ENCODE results near the gene ZFYVE28. TPM values are rescaled to one million over a fixed set of nuclear protein-coding genes. Genes with fewer than 3 reads are reported as not detected.
A peak's percentile ranks its signal among the peaks of the same experiment; 100 is the strongest.

Gene ZFYVE28
- total RNA-seq, 2 donors from 2014 or later: 49.4 to 63.6 TPM

DNA sequence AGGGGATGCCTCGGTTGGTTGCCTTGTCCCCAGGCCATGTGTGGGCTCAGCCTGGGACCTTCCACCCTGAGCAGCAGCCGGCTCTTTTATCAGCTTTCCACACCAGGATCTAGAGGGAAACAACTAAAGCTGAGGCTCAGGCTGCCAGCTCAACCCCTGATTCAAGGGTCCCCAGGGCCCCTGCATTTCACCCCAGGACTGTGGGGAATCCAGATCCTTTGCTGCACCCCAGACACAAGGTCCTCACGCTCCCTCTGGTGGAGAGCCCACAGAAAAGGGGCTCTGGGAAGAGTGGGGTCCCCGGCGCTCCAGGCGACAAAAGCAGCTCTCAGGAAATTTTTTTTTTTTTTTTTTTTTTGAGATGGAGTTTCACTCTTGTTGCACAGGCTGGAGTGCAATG, 64.3 kb downstream of the ZFYVE28 start:
- peak in 1 of 3 donors; percentile 6 for DNase-seq
- no peak overlapping the region for H3K4me3 Mint-ChIP-seq
- no peaks in the 10 kb centered on the region for H3K27me3 Mint-ChIP-seq
- H3K9me3 ChIP-seq (ENCODE audit: control insufficient read depth, low read length, poor library complexity, severe bottlenecking): no peaks in the 10 kb centered on the region
- H3K36me3 Mint-ChIP-seq (ENCODE audit: low read depth): no peaks in the 10 kb centered on the region
- H3K27ac Mint-ChIP-seq: no peak overlapping the region
- no peak for ATAC-seq
- H3K4me1 Mint-ChIP-seq: peaks cover 9% of the 10 kb centered on the region

DNA sequence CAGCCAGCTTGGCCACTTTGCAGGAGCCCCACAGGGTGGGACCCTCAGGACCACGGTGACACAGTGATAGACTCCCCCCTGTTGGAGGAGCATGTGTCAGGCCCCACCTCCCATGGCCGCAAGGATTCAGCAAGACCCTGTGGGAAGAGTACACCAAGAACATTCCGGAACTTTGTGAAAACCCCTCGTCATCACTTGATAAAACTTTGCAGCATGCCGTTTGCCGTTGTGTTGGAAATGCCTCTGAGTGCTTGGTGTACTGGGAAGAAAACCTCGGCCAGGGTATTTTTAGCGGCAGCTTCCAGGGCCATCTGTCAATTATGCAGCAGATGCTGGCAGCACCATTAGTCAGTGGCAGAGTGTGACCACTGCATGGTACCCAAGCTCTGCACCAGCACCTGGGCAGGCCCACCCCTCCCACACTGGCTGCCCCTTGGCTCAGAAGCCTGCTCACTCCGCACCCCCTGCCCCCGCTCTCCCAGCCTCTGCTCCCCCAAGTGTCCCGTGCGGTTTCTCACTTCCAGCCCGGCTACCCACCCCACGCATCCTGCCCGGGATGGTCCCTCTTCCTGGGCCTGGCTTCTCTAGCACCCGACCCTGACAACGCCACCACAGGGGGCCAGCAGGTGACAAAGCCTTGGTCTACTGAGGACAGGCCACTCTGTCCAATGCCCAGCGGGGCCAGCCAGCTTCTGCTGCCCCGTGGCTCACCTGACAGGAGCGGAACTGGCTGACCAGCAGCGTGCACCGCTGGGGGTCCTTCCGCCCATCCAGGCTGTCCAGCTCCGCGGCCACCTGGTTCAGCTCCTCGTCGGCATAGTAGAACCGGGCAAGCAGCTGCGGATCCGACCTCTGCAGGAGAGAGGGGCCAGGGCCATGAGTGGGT, 65.0 kb downstream of the ZFYVE28 start:
- Mint-ChIP-seq H3K27ac (peak overlapping the region; percentile 73), H3K36me3 (ENCODE audit: low read depth) (no peaks in the 10 kb centered on the region), H3K27me3 (no peaks in the 10 kb centered on the region), H3K4me3 (no peak overlapping the region), H3K4me1 (peaks cover 14% of the 10 kb centered on the region)
- ATAC-seq (no peak), DNase-seq (peak in 1 of 3 donors; percentile 6)
- no peaks in the 10 kb centered on the region for H3K9me3 ChIP-seq (ENCODE audit: control insufficient read depth, low read length, poor library complexity, severe bottlenecking)

DNA sequence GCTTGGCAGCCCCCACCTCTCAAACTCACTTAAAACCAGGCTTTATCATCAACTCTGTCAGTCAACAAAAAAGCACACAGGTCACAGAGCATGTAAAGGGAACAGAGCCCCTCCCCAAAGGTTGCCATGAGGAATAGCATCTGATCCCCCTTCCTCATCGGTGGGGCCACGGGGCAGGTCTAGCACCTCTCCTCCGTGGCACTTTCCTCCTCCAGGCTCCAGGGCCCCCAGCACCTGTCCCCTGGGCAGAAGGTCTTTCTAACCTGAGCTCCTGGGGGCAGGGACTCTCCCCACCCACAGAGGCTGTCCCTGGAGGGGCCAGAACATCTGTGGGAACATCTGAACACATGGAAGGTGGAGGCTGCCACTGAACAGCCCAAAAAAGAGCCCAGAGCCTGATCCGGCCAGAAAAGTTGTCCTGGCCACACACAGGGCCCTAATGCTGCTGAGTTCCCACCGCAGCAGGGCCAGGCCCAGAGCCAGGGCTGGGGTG, 65.7 kb downstream of the ZFYVE28 start:
- H3K27me3 Mint-ChIP-seq: no peaks in the 10 kb centered on the region
- H3K4me3 Mint-ChIP-seq: no peak overlapping the region
- H3K36me3 Mint-ChIP-seq (ENCODE audit: low read depth): no peaks in the 10 kb centered on the region
- ATAC-seq (no peak), DNase-seq (peak in 1 of 3 donors; percentile 3)
- H3K9me3 ChIP-seq (ENCODE audit: control insufficient read depth, low read length, poor library complexity, severe bottlenecking): no peaks in the 10 kb centered on the region
- peaks cover 15% of the 10 kb centered on the region for H3K4me1 Mint-ChIP-seq
- peak overlapping the region; percentile 73 for H3K27ac Mint-ChIP-seq

DNA sequence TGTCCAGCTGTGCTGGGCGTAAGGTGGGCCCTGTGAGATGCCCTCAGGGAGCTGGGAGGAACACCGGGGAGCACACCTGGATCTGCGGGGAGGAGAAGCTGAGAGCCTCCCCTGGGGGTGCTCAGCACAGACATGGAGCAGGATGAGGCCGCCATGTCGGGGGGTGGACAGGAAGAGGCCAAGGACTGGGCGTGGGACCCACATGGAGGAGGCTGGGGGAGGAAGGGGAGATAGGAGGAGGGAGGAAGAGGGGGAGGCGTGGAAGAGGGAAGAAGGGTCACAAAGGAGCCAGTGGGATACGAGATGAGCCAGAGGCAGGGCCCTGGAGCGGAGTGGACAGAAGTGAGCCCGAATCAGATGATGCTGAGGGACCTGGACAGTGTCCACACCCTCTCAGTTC, 66.3 kb downstream of the ZFYVE28 start:
- Mint-ChIP-seq H3K36me3 (ENCODE audit: low read depth) (no peaks in the 10 kb centered on the region), H3K4me3 (no peak overlapping the region), H3K27me3 (no peaks in the 10 kb centered on the region), H3K27ac (no peak overlapping the region), H3K4me1 (peaks cover 20% of the 10 kb centered on the region)
- H3K9me3 ChIP-seq (ENCODE audit: control insufficient read depth, low read length, poor library complexity, severe bottlenecking): no peaks in the 10 kb centered on the region
- DNase-seq: peak in 1 of 3 donors; percentile 6
- no peak for ATAC-seq

DNA sequence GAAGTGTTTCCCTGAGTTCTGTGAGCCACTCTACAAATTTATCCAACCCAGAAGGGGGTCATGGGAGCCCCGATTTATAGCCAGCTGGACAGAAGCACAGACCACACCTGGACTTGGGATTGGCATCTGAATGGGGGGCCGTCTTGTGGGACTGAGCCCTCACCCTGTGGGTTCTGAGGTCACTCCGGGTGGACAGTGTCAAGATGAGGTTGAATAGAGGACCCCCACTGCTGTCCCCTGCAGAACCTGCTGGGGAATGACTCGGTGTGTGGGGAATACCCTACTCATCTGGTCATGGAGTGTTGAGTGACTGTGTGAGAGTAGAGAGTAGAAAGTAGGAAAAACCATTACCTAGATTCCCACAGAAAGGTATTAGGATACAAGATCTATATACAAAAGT, 67.5 kb downstream of the ZFYVE28 start:
- ATAC-seq (no peak), DNase-seq (peak in 1 of 3 donors; percentile 4)
- H3K36me3 Mint-ChIP-seq (ENCODE audit: low read depth): no peaks in the 10 kb centered on the region
- H3K27ac Mint-ChIP-seq: peak overlapping the region; percentile 76
- no peak overlapping the region for H3K4me3 Mint-ChIP-seq
- H3K27me3 Mint-ChIP-seq: no peaks in the 10 kb centered on the region
- H3K9me3 ChIP-seq (ENCODE audit: control insufficient read depth, low read length, poor library complexity, severe bottlenecking): no peaks in the 10 kb centered on the region
- peaks cover 21% of the 10 kb centered on the region for H3K4me1 Mint-ChIP-seq

DNA sequence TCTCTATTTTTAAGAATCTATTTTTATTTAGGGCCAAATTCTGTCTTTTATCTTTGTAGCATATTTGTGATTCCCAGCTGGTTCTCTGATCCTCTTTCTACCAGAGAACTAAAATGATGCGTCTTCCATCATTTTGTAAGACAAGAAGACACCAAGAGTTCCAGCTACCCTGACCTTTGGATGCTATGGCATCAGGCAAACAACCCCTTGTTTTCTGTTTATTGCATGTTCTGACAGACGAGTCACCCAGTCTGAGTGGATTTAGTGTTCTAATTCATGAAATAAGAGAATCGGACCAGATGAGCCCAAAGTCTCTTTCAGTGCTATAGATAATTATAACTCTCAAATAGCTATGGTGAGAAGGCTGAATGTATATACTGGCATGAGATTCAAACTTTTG, 69.7 kb downstream of the ZFYVE28 start:
- DNase-seq (no peak), ATAC-seq (no peak)
- H3K9me3 ChIP-seq (ENCODE audit: control insufficient read depth, low read length, poor library complexity, severe bottlenecking): no peaks in the 10 kb centered on the region
- no peak overlapping the region for H3K27ac Mint-ChIP-seq
- no peaks in the 10 kb centered on the region for H3K27me3 Mint-ChIP-seq
- no peaks in the 10 kb centered on the region for H3K36me3 Mint-ChIP-seq (ENCODE audit: low read depth)
- peaks cover 18% of the 10 kb centered on the region for H3K4me1 Mint-ChIP-seq
- no peak overlapping the region for H3K4me3 Mint-ChIP-seq

DNA sequence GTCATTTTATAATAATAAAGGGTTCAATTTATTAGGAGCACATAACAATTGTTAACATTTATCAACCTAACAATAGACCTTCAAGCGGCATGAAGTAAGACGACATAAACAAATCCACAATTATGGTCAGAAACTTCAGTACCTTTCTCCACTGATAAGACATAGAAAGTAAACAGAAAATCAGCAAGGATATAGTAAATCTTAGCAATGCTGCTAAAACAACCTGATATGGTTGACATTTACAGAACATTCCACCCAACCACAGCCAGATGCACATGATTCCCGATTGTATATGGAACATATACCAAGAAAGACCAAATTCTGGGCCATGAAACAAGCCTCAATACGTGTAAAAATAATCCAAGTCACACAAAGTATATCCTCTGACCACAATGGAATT, 71.3 kb downstream of the ZFYVE28 start:
- H3K4me3 Mint-ChIP-seq: no peak overlapping the region
- peak overlapping the region; percentile 53 for H3K27ac Mint-ChIP-seq
- ATAC-seq (no peak), DNase-seq (no peak)
- peaks cover 17% of the 10 kb centered on the region for H3K4me1 Mint-ChIP-seq
- H3K9me3 ChIP-seq (ENCODE audit: control insufficient read depth, low read length, poor library complexity, severe bottlenecking): no peaks in the 10 kb centered on the region
- H3K36me3 Mint-ChIP-seq (ENCODE audit: low read depth): no peaks in the 10 kb centered on the region
- no peaks in the 10 kb centered on the region for H3K27me3 Mint-ChIP-seq

DNA sequence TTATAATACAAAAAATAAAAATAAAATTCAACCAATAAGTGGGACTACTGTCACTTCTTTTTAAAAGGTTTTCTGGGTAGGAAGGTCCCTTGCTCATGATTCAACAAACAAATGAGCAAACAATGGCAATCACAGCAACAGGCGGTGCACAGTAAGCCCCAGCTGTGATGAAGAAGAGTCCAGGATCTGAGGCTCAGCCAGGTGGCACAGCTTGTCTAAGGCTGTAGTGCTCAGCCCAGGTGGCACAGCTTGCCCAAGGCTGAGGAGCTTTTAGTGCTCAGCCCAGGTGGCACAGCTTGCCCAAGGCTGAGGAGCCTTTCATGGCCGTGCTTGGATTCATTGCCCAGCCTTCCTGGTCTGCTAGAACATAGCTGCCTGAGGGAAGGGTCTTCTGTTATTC, 75.0 kb downstream of the ZFYVE28 start:
- ATAC-seq (no peak), DNase-seq (no peak)
- peaks cover 3% of the 10 kb centered on the region for H3K36me3 Mint-ChIP-seq (ENCODE audit: low read depth)
- H3K27ac Mint-ChIP-seq: no peak overlapping the region
- H3K9me3 ChIP-seq (ENCODE audit: control insufficient read depth, low read length, poor library complexity, severe bottlenecking): no peaks in the 10 kb centered on the region
- no peak overlapping the region for H3K4me3 Mint-ChIP-seq
- H3K4me1 Mint-ChIP-seq: peaks cover 7% of the 10 kb centered on the region
- no peaks in the 10 kb centered on the region for H3K27me3 Mint-ChIP-seq

DNA sequence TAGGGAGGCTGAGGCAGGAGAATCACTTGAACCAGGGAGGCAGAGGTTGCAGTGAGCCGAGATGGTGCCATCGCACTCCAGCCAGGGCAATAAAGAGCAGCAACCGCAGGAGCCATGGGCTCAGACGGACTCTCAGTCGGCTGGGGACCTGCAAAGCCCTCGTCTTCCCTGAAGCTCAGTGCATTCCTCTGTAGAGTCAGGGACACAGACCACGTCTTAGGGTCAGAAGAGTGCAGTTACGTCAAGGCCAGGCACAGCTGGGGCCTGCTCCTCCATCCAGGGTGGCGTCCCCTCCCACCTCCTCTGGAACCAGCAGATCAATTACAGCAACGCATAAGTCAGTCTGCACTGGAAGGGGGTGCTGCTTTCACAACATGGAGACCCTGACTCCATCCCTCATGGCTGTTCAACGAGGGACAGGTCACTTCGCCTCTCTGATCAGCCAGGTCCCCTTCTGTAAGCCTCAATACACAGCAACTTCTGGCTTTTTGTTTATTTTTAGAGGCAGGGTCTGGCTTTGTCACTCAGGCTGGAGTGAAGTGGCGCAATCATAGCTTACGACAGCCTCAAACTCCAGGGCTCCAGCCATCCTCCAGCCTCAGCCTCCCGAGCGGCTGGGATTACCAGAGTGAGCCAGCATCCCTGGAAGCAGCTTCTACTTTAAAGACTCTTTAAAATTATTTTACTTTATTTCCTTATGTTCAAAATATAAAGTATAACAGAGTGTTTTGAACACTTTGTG, 76.4 kb downstream of the ZFYVE28 start:
- Mint-ChIP-seq H3K27me3 (no peaks in the 10 kb centered on the region), H3K36me3 (ENCODE audit: low read depth) (peaks cover 3% of the 10 kb centered on the region), H3K4me1 (no peaks in the 10 kb centered on the region), H3K27ac (no peak overlapping the region), H3K4me3 (no peak overlapping the region)
- H3K9me3 ChIP-seq (ENCODE audit: control insufficient read depth, low read length, poor library complexity, severe bottlenecking): no peaks in the 10 kb centered on the region
- ATAC-seq (no peak), DNase-seq (no peak)

DNA sequence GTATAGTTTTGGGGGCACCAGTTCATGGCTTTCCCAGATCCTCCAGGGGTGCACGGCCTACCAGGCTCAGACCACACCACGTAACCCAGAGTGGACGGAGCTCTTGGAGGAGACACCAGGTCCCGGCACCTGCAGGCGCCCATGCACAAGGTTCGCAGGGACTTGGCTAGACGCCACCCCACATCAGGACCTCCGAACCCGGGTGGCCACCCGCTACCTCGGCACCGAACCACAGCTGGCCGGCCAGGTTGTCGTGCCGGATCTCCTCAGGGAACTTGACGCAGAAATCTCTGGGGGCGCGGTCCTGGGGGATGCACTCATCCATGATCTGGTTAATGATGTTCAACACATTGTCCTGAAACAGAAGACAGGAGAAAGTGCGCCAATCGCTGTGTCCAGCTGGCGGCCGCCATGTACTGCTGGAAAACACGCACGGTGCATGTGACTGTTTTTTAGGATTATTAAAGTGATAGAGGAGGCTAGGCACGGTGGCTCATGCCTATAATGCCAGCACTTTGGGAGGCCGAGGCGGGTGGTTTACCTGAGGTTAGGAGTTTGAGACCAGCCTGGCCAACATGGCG, 77.1 kb downstream of the ZFYVE28 start:
- Mint-ChIP-seq H3K27ac (no peak overlapping the region), H3K4me1 (no peaks in the 10 kb centered on the region), H3K36me3 (ENCODE audit: low read depth) (peaks cover 3% of the 10 kb centered on the region), H3K4me3 (no peak overlapping the region), H3K27me3 (no peaks in the 10 kb centered on the region)
- ATAC-seq (no peak), DNase-seq (no peak)
- no peaks in the 10 kb centered on the region for H3K9me3 ChIP-seq (ENCODE audit: control insufficient read depth, low read length, poor library complexity, severe bottlenecking)

DNA sequence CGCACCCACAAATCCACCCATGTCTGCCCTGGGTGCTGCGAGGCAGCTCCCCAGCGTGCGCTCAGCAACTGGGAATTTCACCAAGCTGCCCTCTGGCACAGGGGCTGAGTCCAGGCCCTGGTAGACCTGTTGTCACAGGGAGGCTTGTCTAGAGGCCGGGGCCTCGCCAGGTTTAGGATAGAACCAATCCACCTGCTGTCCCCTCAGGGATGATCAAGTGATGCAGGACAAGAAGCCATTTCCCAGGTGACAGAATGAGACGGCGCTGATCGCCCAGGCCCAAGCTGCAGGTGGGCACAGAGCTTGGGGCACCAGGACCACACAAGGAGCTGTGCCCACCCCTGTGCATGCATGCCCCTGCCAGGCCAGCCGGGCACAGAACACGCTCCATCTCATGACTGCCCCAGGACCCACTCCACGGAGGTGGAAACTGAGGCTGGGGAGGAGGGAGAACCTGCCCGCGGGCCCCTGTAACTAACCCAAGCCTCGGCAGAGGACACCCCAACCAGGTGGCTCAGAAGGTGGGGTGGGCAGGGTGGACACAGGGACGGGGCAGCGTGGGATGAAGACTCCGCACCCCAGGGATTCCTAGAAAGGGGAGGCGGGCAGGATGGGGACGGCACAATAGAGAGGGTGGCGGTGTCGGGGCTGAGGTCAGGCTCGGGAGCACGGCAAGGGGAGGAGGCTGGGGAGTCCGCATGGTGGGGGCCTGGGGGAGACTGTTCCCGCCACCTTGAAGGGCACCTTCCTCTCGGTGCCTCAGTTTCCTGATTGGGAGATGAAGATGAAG, 78.0 kb downstream of the ZFYVE28 start:
- DNase-seq: peak in 1 of 3 donors; percentile 7
- no peaks in the 10 kb centered on the region for H3K27me3 Mint-ChIP-seq
- no peak for ATAC-seq
- H3K9me3 ChIP-seq (ENCODE audit: control insufficient read depth, low read length, poor library complexity, severe bottlenecking): no peaks in the 10 kb centered on the region
- H3K4me1 Mint-ChIP-seq: no peaks in the 10 kb centered on the region
- peak overlapping the region; percentile 7 for H3K4me3 Mint-ChIP-seq
- H3K36me3 Mint-ChIP-seq (ENCODE audit: low read depth): peaks cover 3% of the 10 kb centered on the region
- no peak overlapping the region for H3K27ac Mint-ChIP-seq

DNA sequence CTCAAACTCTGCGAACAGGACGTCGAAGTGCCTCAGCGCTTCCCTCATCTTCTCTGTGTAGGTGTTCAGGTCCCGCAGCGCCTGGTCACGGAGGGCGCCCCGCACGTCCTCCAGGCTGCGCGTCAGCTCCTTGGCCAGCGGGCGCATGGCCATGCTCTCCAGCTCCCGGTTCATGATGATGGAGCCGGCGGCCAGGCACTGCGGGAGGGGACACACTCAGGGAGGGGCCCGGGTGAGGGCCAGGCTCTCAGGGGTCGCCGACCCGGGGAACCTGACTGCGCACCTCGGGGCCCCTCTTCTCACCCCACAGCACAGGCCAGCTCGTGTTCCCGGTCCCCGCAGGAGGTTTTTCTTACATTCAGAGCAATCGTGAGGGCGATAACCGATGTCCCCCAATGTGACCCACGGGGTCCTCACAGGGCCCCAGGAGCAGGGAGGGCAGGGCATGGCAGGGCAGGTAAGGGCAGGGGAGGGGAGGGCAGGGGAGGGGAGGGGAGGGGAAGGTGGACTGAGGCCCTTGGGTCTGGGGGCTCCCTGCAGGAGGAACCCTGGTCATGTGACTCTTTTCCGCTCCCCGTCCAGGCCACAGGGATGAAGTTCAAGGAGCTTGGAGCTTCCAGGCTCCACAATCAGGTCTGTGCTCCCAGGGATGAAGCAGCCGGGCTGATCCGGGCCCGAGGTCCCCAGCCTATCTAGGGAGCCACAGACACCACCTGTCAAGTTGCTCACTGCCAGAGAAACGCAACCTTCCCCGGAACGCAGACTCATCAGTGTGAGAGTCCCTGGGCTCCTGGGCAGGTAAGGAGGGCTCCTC, 78.8 kb downstream of the ZFYVE28 start:
- Mint-ChIP-seq H3K27me3 (no peaks in the 10 kb centered on the region), H3K4me1 (no peaks in the 10 kb centered on the region), H3K27ac (peak overlapping the region; percentile 19), H3K4me3 (peak overlapping the region; percentile 7), H3K36me3 (ENCODE audit: low read depth) (peaks cover 3% of the 10 kb centered on the region)
- H3K9me3 ChIP-seq (ENCODE audit: control insufficient read depth, low read length, poor library complexity, severe bottlenecking): no peaks in the 10 kb centered on the region
- DNase-seq (no peak), ATAC-seq (no peak)
